Keratinocyte (primary cell): Measurements from ENCODE around the gene PANK1. TPM values are rescaled to one million over a fixed set of nuclear protein-coding genes. Genes with fewer than 3 reads are reported as not detected.

Source experiments
- DNase-seq: peaks from one replicate; pipeline ENCODE4 v3.0.0-alpha.2; 2011; ENCODE audit warnings: low read depth, missing footprints, low spot score
- FAIRE-seq: peaks from 2 replicates; lab custom pipeline; 2011; peaks lifted over from hg19 to GRCh38; lab: Jason Lieb, UNC
- H2AFZ ChIP-seq: 2 replicates; pipeline ENCODE4 v1.6.0; 2012; ENCODE audit warnings: low read length, control low read depth, inconsistent platforms; ENCODE audit not compliant: control insufficient read depth
- H3K27ac ChIP-seq: 2 replicates; pipeline ENCODE4 v1.5.1; 2011; ENCODE audit warnings: low read length; ENCODE audit not compliant: control insufficient read depth, insufficient read depth
- H3K27me3 ChIP-seq: 3 replicates; pipeline ENCODE4 v1.6.0; 2011; ENCODE audit warnings: low read length; ENCODE audit not compliant: control insufficient read depth, insufficient read depth; ENCODE audit errors: extremely low read depth
- H3K36me3 ChIP-seq, 2 experiments: 2 replicates in 1 of 2; 3 replicates in 1 of 2; pipeline ENCODE4 v1.5.1; 2011; ENCODE audit warnings: low read length in 2 of 2, mild to moderate bottlenecking in 1 of 2; ENCODE audit not compliant: control insufficient read depth in 2 of 2, insufficient read depth in 2 of 2; ENCODE audit errors: extremely low read depth in 1 of 2
- H3K4me1 ChIP-seq: 3 replicates; pipeline ENCODE4 v1.5.1; 2011; ENCODE audit warnings: low read length; ENCODE audit not compliant: control insufficient read depth, insufficient read depth; ENCODE audit errors: extremely low read depth
- H3K4me2 ChIP-seq: 3 replicates; pipeline ENCODE4 v1.6.0; 2011; ENCODE audit warnings: low read depth, low read length; ENCODE audit not compliant: control insufficient read depth, insufficient read depth; ENCODE audit errors: extremely low read depth
- H3K4me3 ChIP-seq, 3 experiments: fragments of 200-600 bp in 1 of 3; sonication (generic) in 1 of 3; 2 replicates in 2 of 3; 3 replicates in 1 of 3; pipeline ENCODE4 v1.5.1; 2011 to 2016; ENCODE audit warnings: low read length in 3 of 3, mild to moderate bottlenecking in 3 of 3, control low read depth in 2 of 3, inconsistent platforms in 1 of 3, low read depth in 1 of 3, mixed read lengths in 1 of 3, mixed run types in 1 of 3, moderate library complexity in 1 of 3; ENCODE audit not compliant: control insufficient read depth in 2 of 3, insufficient read depth in 2 of 3; ENCODE audit errors: extremely low read depth in 1 of 3
- H3K79me2 ChIP-seq: 2 replicates; pipeline ENCODE4 v1.6.0; 2012; ENCODE audit warnings: low read length; ENCODE audit not compliant: control insufficient read depth, insufficient read depth
- H3K9ac ChIP-seq: 3 replicates; pipeline ENCODE4 v1.6.0; 2011; ENCODE audit warnings: low read length; ENCODE audit not compliant: control insufficient read depth, insufficient read depth; ENCODE audit errors: extremely low read depth
- H3K9me1 ChIP-seq: 3 replicates; pipeline ENCODE4 v1.6.0; 2011; ENCODE audit warnings: low read length; ENCODE audit not compliant: control insufficient read depth, insufficient read depth; ENCODE audit errors: extremely low read depth
- H3K9me3 ChIP-seq: 2 replicates; pipeline ENCODE4 v1.5.1; 2012; ENCODE audit warnings: low read depth, low read length; ENCODE audit not compliant: control insufficient read depth
- H4K20me1 ChIP-seq: 3 replicates; pipeline ENCODE4 v1.6.0; 2011; ENCODE audit warnings: low read length; ENCODE audit not compliant: control insufficient read depth, insufficient read depth; ENCODE audit errors: extremely low read depth
- EZH2 ChIP-seq: IDR thresholded peaks from one replicate; pipeline ENCODE4 v1.6.1; 2012; ENCODE audit warnings: inconsistent platforms, mild to moderate bottlenecking, low read length, moderate library complexity
- dilution Hi-C: fragments of 300-500 bp; cut with MboI; formaldehyde crosslinking; loops from one replicate; pipeline ENCODE4 v1.7.0; 2020; ENCODE audit warnings: low sequenced_read_pairs; ENCODE audit not compliant: extremely low pct_ligation_motif_present
- polyA plus RNA-seq, 5 experiments: library from polyadenylated mRNA; depleted of rRNA in 3 of 5; stranded (reverse) in 3 of 5; stranded (forward) in 1 of 5; unstranded in 1 of 5; fragments of >200 nt; gene quantifications; 1 replicate in 1 of 5; 2 replicates in 3 of 5; 3 replicates in 1 of 5; pipeline versions ENCODE4 v1.2.1 to v1.2.3, GENCODE V29; 2011 to 2012; ENCODE audit warnings: missing spikeins in 2 of 5, low read depth in 1 of 5, low replicate concordance in 1 of 5
- TF ChIP-seq, protein P1 (sequence below), 3 experiments: IDR thresholded peaks in 1 of 3; conservative IDR thresholded peaks in 1 of 3; optimal IDR thresholded peaks in 1 of 3; 2 replicates in 2 of 3; 3 replicates in 1 of 3; pipeline versions ENCODE3 to v1.5.1; 2011; ENCODE audit warnings: low read length in 3 of 3, mild to moderate bottlenecking in 3 of 3, moderate library complexity in 2 of 3, control low read depth in 1 of 3, inconsistent platforms in 1 of 3; ENCODE audit not compliant: insufficient read depth in 2 of 3; ENCODE audit errors: extremely low read depth in 1 of 3

PANK1 gene
- polyA plus RNA-seq, 1 donor (not counting 4 experiments of a cell fraction or from before 2014, with no cell fraction given) = 9.5 TPM

DNA sequence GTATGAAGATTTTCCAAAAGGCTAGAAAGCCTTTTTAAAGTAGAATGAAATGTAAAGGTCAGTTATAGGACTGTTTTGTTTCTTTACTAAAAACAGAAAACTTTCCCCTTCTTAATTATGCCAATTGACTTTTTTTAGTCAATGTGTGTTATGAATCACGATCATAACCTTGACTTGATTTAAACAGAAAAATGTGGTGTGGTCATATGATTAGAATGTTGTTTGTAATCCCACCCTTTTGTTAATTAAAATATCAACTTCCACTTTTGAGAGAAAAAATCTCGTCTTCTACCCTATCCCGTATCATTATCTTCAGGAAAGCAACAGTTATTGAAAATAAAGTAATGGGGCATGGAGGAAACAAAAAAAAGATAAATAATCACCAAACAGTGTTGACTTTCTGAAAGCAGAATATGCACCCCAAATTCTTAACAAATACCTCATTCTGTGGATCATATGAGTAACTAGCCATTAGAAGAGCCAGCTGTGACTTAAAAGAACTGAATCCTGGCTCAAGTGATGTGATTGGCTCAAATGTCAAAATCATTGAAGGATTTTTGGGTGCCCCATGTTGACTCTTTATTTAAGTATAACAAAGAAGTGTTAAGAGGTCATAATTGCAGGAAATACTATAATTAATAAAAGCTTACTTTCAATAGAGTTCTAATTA, 77.3 kb downstream of the PANK1 start:
- no peak overlapping the region for H2AFZ ChIP-seq
- H3K4me1 ChIP-seq = no peaks in the 10 kb centered on the region
- H3K79me2 ChIP-seq = no peaks in the 10 kb centered on the region
- FAIRE-seq = no peak
- TF ChIP-seq EZH2 = no peak
- TF ChIP-seq, protein P1, sequence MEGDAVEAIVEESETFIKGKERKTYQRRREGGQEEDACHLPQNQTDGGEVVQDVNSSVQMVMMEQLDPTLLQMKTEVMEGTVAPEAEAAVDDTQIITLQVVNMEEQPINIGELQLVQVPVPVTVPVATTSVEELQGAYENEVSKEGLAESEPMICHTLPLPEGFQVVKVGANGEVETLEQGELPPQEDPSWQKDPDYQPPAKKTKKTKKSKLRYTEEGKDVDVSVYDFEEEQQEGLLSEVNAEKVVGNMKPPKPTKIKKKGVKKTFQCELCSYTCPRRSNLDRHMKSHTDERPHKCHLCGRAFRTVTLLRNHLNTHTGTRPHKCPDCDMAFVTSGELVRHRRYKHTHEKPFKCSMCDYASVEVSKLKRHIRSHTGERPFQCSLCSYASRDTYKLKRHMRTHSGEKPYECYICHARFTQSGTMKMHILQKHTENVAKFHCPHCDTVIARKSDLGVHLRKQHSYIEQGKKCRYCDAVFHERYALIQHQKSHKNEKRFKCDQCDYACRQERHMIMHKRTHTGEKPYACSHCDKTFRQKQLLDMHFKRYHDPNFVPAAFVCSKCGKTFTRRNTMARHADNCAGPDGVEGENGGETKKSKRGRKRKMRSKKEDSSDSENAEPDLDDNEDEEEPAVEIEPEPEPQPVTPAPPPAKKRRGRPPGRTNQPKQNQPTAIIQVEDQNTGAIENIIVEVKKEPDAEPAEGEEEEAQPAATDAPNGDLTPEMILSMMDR (optimal IDR thresholded peaks at IDR 0.05 in 1 of 3, IDR thresholded peaks at IDR 0.05 in 1 of 3, conservative IDR thresholded peaks at IDR 0.05 in 1 of 3; ENCODE audit: extremely low read depth in 1 of 3, insufficient read depth in 2 of 3, low read length in 3 of 3) = no peak
- no peaks in the 10 kb centered on the region for H4K20me1 ChIP-seq
- H3K9me3 ChIP-seq = no peaks in the 10 kb centered on the region
- dilution Hi-C loops = no loop called here
- no peak overlapping the region for H3K4me3 ChIP-seq
- no peak overlapping the region for H3K9ac ChIP-seq
- no peaks in the 10 kb centered on the region for H3K36me3 ChIP-seq
- no peaks in the 10 kb centered on the region for H3K27me3 ChIP-seq
- no peak overlapping the region for H3K27ac ChIP-seq
- no peak overlapping the region for H3K4me2 ChIP-seq
- no peaks in the 10 kb centered on the region for H3K9me1 ChIP-seq
- DNase-seq = no peak

DNA sequence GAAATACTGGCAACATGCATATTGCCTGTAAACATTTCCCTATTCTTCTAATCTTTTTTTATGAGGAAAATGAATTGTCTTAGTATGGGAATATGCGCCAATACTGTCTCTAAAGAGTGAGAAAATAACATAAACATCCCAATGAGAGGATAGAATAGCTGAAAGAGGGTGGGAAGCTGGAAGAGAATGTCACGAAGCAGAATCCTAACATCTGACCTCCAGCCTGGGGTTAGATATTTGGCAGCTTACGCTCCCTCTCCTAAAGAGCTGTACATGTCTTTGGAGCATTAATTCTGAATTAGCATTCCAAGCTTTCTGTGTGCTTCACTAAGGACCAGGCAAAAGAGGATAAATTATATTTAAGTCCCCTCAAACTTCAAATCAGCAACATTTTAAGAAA, 78.0 kb downstream of the PANK1 start:
- no peaks in the 10 kb centered on the region for H3K9me1 ChIP-seq
- TF ChIP-seq EZH2 = no peak
- TF ChIP-seq, protein P1 (optimal IDR thresholded peaks at IDR 0.05 in 1 of 3, IDR thresholded peaks at IDR 0.05 in 1 of 3, conservative IDR thresholded peaks at IDR 0.05 in 1 of 3; ENCODE audit: extremely low read depth in 1 of 3, insufficient read depth in 2 of 3, low read length in 3 of 3) = no peak
- no peak for DNase-seq
- no peak overlapping the region for H3K27ac ChIP-seq
- no peak overlapping the region for H3K4me3 ChIP-seq
- no peak overlapping the region for H2AFZ ChIP-seq
- no peak overlapping the region for H3K4me2 ChIP-seq
- FAIRE-seq = no peak
- H4K20me1 ChIP-seq = no peaks in the 10 kb centered on the region
- no peak overlapping the region for H3K9ac ChIP-seq
- no peaks in the 10 kb centered on the region for H3K4me1 ChIP-seq
- H3K9me3 ChIP-seq = no peaks in the 10 kb centered on the region
- H3K36me3 ChIP-seq = no peaks in the 10 kb centered on the region
- dilution Hi-C loops = no loop called here
- H3K27me3 ChIP-seq = no peaks in the 10 kb centered on the region
- H3K79me2 ChIP-seq = no peaks in the 10 kb centered on the region
